PC-3 (cell line): Measurements from ENCODE around the gene ALG9. TPM values are rescaled to one million over a fixed set of nuclear protein-coding genes. Genes with fewer than 3 reads are reported as not detected.

Source experiments
- ATAC-seq: fragments of 200-7000 bp; cut with Tn5 transposase; 2 replicates; pipeline ENCODE4 v1.9.1; 2020; ENCODE audit warnings: mild to moderate bottlenecking, moderate library complexity
- BruUV-seq: library from RNA; stranded (reverse); fragments of 400-500 nt; replicated peaks from 2 replicates; lab custom pipeline; 2021; lab: Mats Ljungman, UMichigan
- CTCF ChIA-PET: fragments of 300-600 bp; sonication (Branson Sonifier 250); formaldehyde crosslinking; loops from one replicate; lab custom pipeline; 2022; ENCODE audit warnings: antibody characterized with exemption; lab: Charles Lee
- POLR2A ChIA-PET: fragments of 300-600 bp; sonication (Branson Sonifier 250); formaldehyde crosslinking; loops from one replicate; lab custom pipeline; 2022; ENCODE audit warnings: antibody characterized with exemption; ENCODE audit not compliant: unreplicated experiment; lab: Charles Lee
- DNase-seq: peaks from one replicate; pipeline ENCODE4 v3.0.0-alpha.2; 2015
- H2AFZ ChIP-seq: fragments of 300-600 bp; sonication (generic); 2 replicates; pipeline ENCODE4 v1.6.0; 2016; ENCODE audit warnings: antibody characterized with exemption, low read length
- H3F3A ChIP-seq: fragments of 300-600 bp; sonication (generic); one replicate; pipeline ENCODE4 v1.6.0; 2017; ENCODE audit warnings: antibody characterized with exemption, low read length, control low read depth, mild to moderate bottlenecking; ENCODE audit not compliant: unreplicated experiment
- H3K27ac ChIP-seq: fragments of 300-600 bp; sonication (generic); 2 replicates; pipeline ENCODE4 v1.5.1; 2016; ENCODE audit warnings: mild to moderate bottlenecking, low read length
- H3K27me3 ChIP-seq: fragments of 300-600 bp; sonication (generic); 2 replicates; pipeline ENCODE4 v1.6.1; 2016; ENCODE audit warnings: low read length, mixed read lengths
- H3K36me3 ChIP-seq: fragments of 300-600 bp; sonication (generic); 2 replicates; pipeline ENCODE4 v1.6.1; 2016; ENCODE audit warnings: low read depth, mixed run types, low read length, mixed read lengths
- H3K4me1 ChIP-seq: fragments of 300-600 bp; sonication (generic); 2 replicates; pipeline ENCODE4 v1.5.1; 2016; ENCODE audit warnings: low read length; ENCODE audit not compliant: insufficient read depth
- H3K4me2 ChIP-seq: fragments of 300-600 bp; sonication (generic); 2 replicates; pipeline ENCODE4 v1.6.0; 2016; ENCODE audit warnings: low read length
- H3K4me3 ChIP-seq: fragments of 300-600 bp; sonication (generic); 2 replicates; pipeline ENCODE4 v1.5.1; 2016; ENCODE audit warnings: mild to moderate bottlenecking, low read length, mixed read lengths
- H3K79me2 ChIP-seq: fragments of 300-600 bp; sonication (generic); 2 replicates; pipeline ENCODE4 v1.6.1; 2017; ENCODE audit warnings: low read length, mixed read lengths
- H3K9ac ChIP-seq: fragments of 300-600 bp; sonication (generic); 2 replicates; pipeline ENCODE4 v1.6.0; 2016; ENCODE audit warnings: mild to moderate bottlenecking, low read length
- H3K9me2 ChIP-seq: fragments of 300-600 bp; sonication (generic); replicated peaks from 2 replicates; pipeline ENCODE4 v1.6.1; 2016; ENCODE audit warnings: mixed run types, low read length, mixed read lengths
- H3K9me3 ChIP-seq: fragments of 300-600 bp; sonication (generic); 2 replicates; pipeline ENCODE4 v1.6.1; 2016; ENCODE audit warnings: low read length, mixed read lengths
- H4K20me1 ChIP-seq: fragments of 300-600 bp; sonication (generic); 2 replicates; pipeline ENCODE4 v1.6.1; 2016; ENCODE audit warnings: low read length, mixed read lengths
- CTCF ChIP-seq: fragments of 300-600 bp; sonication (generic); conservative IDR thresholded peaks from 2 replicates; pipeline ENCODE4 v1.5.1; 2017; ENCODE audit warnings: antibody characterized with exemption, low read depth, mild to moderate bottlenecking, low read length
- EZH2 ChIP-seq: fragments of 300-600 bp; sonication (generic); IDR thresholded peaks from one replicate; pipeline ENCODE4 v1.6.1; 2017; ENCODE audit warnings: antibody characterized with exemption, mild to moderate bottlenecking, low read length; ENCODE audit not compliant: unreplicated experiment
- EZH2phosphoT487 ChIP-seq: fragments of 300-600 bp; sonication (generic); IDR thresholded peaks from 2 replicates; pipeline ENCODE4 v1.6.1; 2018; ENCODE audit warnings: mild to moderate bottlenecking, antibody characterized with exemption, low read length, borderline replicate concordance
- intact Hi-C: fragments of 100-400 bp; cut with micrococcal nuclease; formaldehyde crosslinking; loops from 2 replicates; pipeline ENCODE4 v1.9.0; 2023
- total RNA-seq: library from RNA; depleted of rRNA; stranded (reverse); fragments of >200 nt; gene quantifications from 2 replicates; pipeline ENCODE4 v1.2.3, GENCODE V29; 2014

ALG9 gene
- total RNA-seq, 1 experiment from 2014 or later: 34.3 TPM

DNA sequence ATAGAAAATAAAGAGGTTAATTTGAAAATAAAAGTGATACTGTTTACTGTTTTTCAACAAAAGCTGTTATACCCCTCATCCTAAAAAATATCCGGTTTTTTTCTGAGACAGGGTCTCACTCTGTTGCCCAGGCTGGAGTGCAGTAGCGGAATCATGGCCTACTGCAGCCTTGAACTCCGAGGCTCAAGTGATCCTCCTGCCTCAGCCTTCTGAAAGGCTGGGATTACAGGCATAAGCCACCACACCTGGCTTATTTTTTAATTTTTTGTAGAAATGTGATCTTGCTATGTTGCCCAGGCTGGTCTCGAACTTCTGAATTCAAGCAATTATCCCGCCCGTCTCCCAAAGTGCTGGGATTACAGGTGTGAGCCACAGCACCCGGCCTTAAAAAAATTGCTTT is 35.7 kb downstream of the ALG9 start:
- H3K4me3 ChIP-seq: no peak overlapping the region
- TF ChIP-seq CTCF (no peak), EZH2phosphoT487 (no peak), EZH2 (no peak)
- H3K4me2 ChIP-seq: no peak overlapping the region
- H3F3A ChIP-seq: no peaks in the 10 kb centered on the region
- H3K27ac ChIP-seq: no peak overlapping the region
- peaks cover 39% of the 10 kb centered on the region; the same call in 1 of the 2 replicates for H3K36me3 ChIP-seq
- BruUV-seq: no TSS peak
- peaks cover 12% of the 10 kb centered on the region for H3K4me1 ChIP-seq
- no peaks in the 10 kb centered on the region for H4K20me1 ChIP-seq
- H3K27me3 ChIP-seq: no peaks in the 10 kb centered on the region
- ChIA-PET POLR2A (no interaction called here), CTCF (no interaction called here)
- ATAC-seq: no peak
- no peaks in the 10 kb centered on the region for H3K9me2 ChIP-seq
- intact Hi-C loops: no loop called here
- no peak for DNase-seq
- H3K79me2 ChIP-seq: no peaks in the 10 kb centered on the region
- no peak overlapping the region for H2AFZ ChIP-seq
- H3K9ac ChIP-seq: no peak overlapping the region
- H3K9me3 ChIP-seq: no peaks in the 10 kb centered on the region

- no peak overlapping the region for H3K4me2 ChIP-seq
- peaks cover 12% of the 10 kb centered on the region for H3K4me1 ChIP-seq
- no peaks in the 10 kb centered on the region for H3K79me2 ChIP-seq
- H2AFZ ChIP-seq: no peak overlapping the region
- no peak overlapping the region for H3K9ac ChIP-seq
- H3K27me3 ChIP-seq: no peaks in the 10 kb centered on the region
- peaks cover 33% of the 10 kb centered on the region; the same call in 1 of the 2 replicates for H3K36me3 ChIP-seq
- H3K4me3 ChIP-seq: no peak overlapping the region
- H3K9me3 ChIP-seq: no peaks in the 10 kb centered on the region
- DNase-seq (no peak), ATAC-seq (no peak)
- POLR2A ChIA-PET: no interaction called here
- H3K27ac ChIP-seq: no peak overlapping the region
- BruUV-seq: no TSS peak
- no peaks in the 10 kb centered on the region for H3K9me2 ChIP-seq
- no peaks in the 10 kb centered on the region for H3F3A ChIP-seq
- TF ChIP-seq EZH2: no peak
- TF ChIP-seq CTCF: no peak
- no peak for TF ChIP-seq EZH2phosphoT487
- no peaks in the 10 kb centered on the region for H4K20me1 ChIP-seq
- intact Hi-C loops: no loop called here
- CTCF ChIA-PET: interaction anchor here (0.6 kb wide), 1 partner anchor 1923 kb away, joined by 4 read pairs; no protein-coding TSS in a partner anchor
Measured at GRCh38 chr11:111834432-111835163, 36.8 kb downstream of the ALG9 start.

DNA sequence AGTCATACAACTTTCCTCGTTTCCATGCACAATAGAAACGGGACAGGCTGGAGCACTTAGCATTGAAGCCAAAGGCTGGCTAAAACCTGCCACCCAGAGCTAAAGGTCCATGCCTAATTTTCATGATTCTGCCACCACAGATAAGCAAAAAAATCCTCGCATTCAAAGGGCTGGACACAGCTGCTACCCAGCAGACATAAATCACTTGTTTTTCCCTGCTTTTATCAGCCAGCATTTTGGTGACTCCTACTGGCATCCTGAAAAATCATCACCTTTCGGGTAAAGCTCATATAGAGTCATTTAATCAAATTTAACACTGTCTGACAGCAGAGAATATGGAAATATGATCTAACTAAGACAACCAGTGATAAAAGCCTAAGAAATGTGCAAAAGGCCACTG is 37.9 kb downstream of the ALG9 start:
- intact Hi-C loops: no loop called here
- Histone ChIP-seq H3K27me3 (no peaks in the 10 kb centered on the region), H3K4me1 (peaks cover 12% of the 10 kb centered on the region), H3K4me3 (no peak overlapping the region), H3K9me2 (no peaks in the 10 kb centered on the region), H3K9me3 (no peaks in the 10 kb centered on the region), H2AFZ (no peak overlapping the region), H4K20me1 (no peaks in the 10 kb centered on the region), H3K9ac (no peak overlapping the region), H3F3A (no peaks in the 10 kb centered on the region), H3K36me3 (peaks cover 33% of the 10 kb centered on the region; the same call in 1 of the 2 replicates), H3K27ac (no peak overlapping the region), H3K79me2 (no peaks in the 10 kb centered on the region), H3K4me2 (no peak overlapping the region)
- ChIA-PET POLR2A (no interaction called here), CTCF (interaction anchor here (0.6 kb wide), 1 partner anchor 40 kb away, joined by 4 read pairs; no protein-coding TSS in a partner anchor)
- TF ChIP-seq EZH2phosphoT487: no peak
- no peak for TF ChIP-seq EZH2
- no peak; the same call in 1 of the 2 replicates for TF ChIP-seq CTCF
- DNase-seq: no peak
- BruUV-seq: no TSS peak
- ATAC-seq: no peak
